Measurements from ENCODE around the gene HOXB9. TPM values are rescaled to one million over a fixed set of nuclear protein-coding genes. Genes with fewer than 3 reads are reported as not detected.

Gene HOXB9
- total RNA-seq, 3 donors from 2014 or later (not counting 1 experiment from before 2014, with no cell fraction given), result 0.12 to 1.0 (median 0.18) TPM

DNA sequence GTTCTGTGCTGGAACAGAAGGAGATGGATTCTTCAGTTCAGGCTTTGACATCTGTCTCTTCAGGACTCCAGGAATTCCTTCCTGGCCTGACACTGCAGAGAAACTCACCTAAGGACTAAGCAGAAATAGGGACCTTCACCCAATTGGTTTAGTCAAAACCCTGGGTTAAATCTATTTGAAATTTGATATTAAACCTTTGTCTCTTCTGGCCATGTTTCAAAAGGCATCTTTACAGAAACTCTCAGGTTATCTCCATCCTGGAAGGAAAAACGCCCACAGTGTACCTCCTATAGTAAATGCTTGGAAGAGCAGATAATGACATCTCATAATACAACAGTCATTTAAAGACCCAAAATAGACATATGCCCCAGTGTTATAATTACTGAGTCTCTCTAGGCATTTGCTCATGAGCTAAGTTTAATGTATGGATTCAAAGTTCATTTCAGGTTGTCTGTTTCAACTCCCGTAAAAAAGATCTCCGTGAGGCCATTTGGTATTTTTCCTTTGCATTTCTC is 42.4 kb downstream of the HOXB9 start:
- Histone ChIP-seq H3K9me3 (ENCODE audit: control insufficient read depth, insufficient read depth, low read length) (no peaks in the 10 kb centered on the region), H3K36me3 (ENCODE audit: control insufficient read depth, insufficient read depth, low read length) (no peaks in the 10 kb centered on the region), H3K27ac (ENCODE audit: low read length) (no peak overlapping the region), H3K4me3 (ENCODE audit: low read length) (no peak overlapping the region), H3K27me3 (ENCODE audit: control insufficient read depth, insufficient read depth, low read length) (peaks cover 56% of the 10 kb centered on the region), H3K4me1 (ENCODE audit: control insufficient read depth, insufficient read depth, low read length) (peaks cover 39% of the 10 kb centered on the region)
- no peak overlapping the region for H3K27ac Mint-ChIP-seq
- H3K4me3 Mint-ChIP-seq, result peak overlapping the region; percentile 32
- ATAC-seq (no peak), DNase-seq (no peak)
- no peaks in the 10 kb centered on the region for H3K9me3 Mint-ChIP-seq
- no CpG with 5 or more reads among the region's 3 CpGs for WGBS (ENCODE audit: insufficient coverage)
- no peaks in the 10 kb centered on the region for H3K36me3 Mint-ChIP-seq
- H3K4me1 Mint-ChIP-seq, result peaks cover 45 to 59% of the 10 kb centered on the region in 2 donors
- H3K27me3 Mint-ChIP-seq (ENCODE audit: low read depth in 2 of 2), result peaks cover 72 to 86% of the 10 kb centered on the region in 2 donors
- intact Hi-C loops (cut with micrococcal nuclease), result no loop called here
- TF ChIP-seq, protein P1, sequence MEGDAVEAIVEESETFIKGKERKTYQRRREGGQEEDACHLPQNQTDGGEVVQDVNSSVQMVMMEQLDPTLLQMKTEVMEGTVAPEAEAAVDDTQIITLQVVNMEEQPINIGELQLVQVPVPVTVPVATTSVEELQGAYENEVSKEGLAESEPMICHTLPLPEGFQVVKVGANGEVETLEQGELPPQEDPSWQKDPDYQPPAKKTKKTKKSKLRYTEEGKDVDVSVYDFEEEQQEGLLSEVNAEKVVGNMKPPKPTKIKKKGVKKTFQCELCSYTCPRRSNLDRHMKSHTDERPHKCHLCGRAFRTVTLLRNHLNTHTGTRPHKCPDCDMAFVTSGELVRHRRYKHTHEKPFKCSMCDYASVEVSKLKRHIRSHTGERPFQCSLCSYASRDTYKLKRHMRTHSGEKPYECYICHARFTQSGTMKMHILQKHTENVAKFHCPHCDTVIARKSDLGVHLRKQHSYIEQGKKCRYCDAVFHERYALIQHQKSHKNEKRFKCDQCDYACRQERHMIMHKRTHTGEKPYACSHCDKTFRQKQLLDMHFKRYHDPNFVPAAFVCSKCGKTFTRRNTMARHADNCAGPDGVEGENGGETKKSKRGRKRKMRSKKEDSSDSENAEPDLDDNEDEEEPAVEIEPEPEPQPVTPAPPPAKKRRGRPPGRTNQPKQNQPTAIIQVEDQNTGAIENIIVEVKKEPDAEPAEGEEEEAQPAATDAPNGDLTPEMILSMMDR (IDR thresholded peaks at IDR 0.05), result no peak

DNA sequence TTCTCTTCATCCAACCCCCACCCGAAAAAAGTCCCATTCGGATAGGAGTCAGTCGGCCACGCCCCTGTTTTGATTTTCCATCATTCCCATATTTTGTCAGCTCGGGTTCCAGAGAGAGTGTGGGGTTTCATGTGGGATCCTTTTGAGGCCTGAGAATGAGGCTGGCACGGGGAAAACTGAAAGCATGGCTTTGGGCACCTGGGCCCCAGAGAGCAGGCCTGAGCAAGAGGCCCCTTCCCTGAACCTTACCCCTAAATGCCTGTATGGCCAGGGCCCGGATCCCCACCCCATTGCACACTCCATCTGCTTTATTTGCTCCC is 43.4 kb downstream of the HOXB9 start:
- Histone ChIP-seq H3K36me3 (ENCODE audit: control insufficient read depth, insufficient read depth, low read length) (no peaks in the 10 kb centered on the region), H3K4me1 (ENCODE audit: control insufficient read depth, insufficient read depth, low read length) (peaks cover 42% of the 10 kb centered on the region), H3K9me3 (ENCODE audit: control insufficient read depth, insufficient read depth, low read length) (no peaks in the 10 kb centered on the region), H3K27ac (ENCODE audit: low read length) (no peak overlapping the region), H3K4me3 (ENCODE audit: low read length) (no peak overlapping the region), H3K27me3 (ENCODE audit: control insufficient read depth, insufficient read depth, low read length) (peaks cover 55% of the 10 kb centered on the region)
- DNase-seq (no peak), ATAC-seq (no peak)
- Mint-ChIP-seq H3K36me3 (no peaks in the 10 kb centered on the region), H3K4me3 (peak overlapping the region; percentile 85), H3K27ac (peak overlapping the region in 1 of 2 donors; percentile 78), H3K9me3 (no peaks in the 10 kb centered on the region), H3K4me1 (peaks cover 50 to 68% of the 10 kb centered on the region in 2 donors), H3K27me3 (ENCODE audit: low read depth in 2 of 2) (peaks cover 62 to 78% of the 10 kb centered on the region in 2 donors)
- intact Hi-C loops (cut with micrococcal nuclease), result no loop called here
- TF ChIP-seq, protein P1 (IDR thresholded peaks at IDR 0.05), result no peak
- 58% methylated on average over 3 of the region's 7 CpGs for WGBS (ENCODE audit: insufficient coverage)

DNA sequence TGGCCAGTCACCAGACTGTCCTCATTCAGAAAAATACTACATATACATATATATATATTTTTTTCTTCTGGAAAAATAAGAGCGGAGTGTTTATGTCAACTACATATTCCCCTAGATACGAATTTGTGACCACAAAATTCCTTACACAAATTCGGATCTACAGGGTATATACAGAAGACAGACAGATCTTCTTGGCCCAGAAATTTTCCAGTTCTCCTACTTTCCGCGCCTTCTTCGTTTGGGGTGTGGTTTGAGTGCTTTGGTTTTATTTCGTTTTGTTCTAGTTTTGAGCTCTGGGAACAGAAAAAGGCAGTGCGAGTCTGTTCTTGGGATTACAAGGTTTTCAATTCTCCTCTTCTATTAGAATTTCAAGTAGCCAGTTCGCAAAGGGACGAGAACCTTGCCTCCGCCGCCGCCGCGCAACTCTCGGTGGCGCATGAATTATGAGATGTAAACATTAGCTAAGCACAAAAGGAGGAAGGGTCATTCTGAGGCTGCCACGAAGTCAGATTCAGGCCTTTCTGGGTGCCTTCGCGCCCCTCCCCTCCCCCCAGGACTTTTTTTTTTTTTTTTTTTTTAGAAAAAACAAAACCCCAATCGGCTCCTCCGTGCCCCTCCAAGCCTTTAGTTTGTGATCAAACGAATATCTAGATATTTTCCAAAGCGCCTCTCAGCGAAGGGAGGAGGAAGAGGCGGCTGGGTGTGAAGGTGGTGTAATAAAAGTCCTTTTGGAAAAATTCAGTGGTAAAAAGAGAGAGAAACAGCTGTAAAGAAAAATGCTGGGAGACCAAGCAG is 46.2 kb downstream of the HOXB9 start:
- no peak for ATAC-seq
- Histone ChIP-seq H3K4me1 (ENCODE audit: control insufficient read depth, insufficient read depth, low read length) (peaks cover 49% of the 10 kb centered on the region), H3K9me3 (ENCODE audit: control insufficient read depth, insufficient read depth, low read length) (no peaks in the 10 kb centered on the region), H3K27ac (ENCODE audit: low read length) (no peak overlapping the region), H3K4me3 (ENCODE audit: low read length) (no peak overlapping the region), H3K36me3 (ENCODE audit: control insufficient read depth, insufficient read depth, low read length) (no peaks in the 10 kb centered on the region), H3K27me3 (ENCODE audit: control insufficient read depth, insufficient read depth, low read length) (peaks cover 36% of the 10 kb centered on the region)
- Mint-ChIP-seq H3K9me3 (no peaks in the 10 kb centered on the region), H3K4me3 (peak overlapping the region; percentile 97), H3K27ac (no peak overlapping the region), H3K4me1 (peaks cover 33 to 66% of the 10 kb centered on the region in 2 donors), H3K27me3 (ENCODE audit: low read depth in 2 of 2) (peaks cover 38 to 55% of the 10 kb centered on the region in 2 donors), H3K36me3 (no peaks in the 10 kb centered on the region)
- no peak for DNase-seq
- TF ChIP-seq, protein P1 (IDR thresholded peaks at IDR 0.05), result no peak
- WGBS (ENCODE audit: insufficient coverage), result 49% methylated on average over 24 of the region's 26 CpGs
- intact Hi-C loops (cut with micrococcal nuclease), result no loop called here

Data from natural killer cell (primary cell).